ENCODE results near the gene TNS4. TPM values are rescaled to one million over a fixed set of nuclear protein-coding genes. Genes with fewer than 3 reads are reported as not detected.

Gene TNS4
- total and polyA plus RNA-seq, 3 donors from 2014 or later = 0.09 to 0.16 (median 0.12) TPM

DNA sequence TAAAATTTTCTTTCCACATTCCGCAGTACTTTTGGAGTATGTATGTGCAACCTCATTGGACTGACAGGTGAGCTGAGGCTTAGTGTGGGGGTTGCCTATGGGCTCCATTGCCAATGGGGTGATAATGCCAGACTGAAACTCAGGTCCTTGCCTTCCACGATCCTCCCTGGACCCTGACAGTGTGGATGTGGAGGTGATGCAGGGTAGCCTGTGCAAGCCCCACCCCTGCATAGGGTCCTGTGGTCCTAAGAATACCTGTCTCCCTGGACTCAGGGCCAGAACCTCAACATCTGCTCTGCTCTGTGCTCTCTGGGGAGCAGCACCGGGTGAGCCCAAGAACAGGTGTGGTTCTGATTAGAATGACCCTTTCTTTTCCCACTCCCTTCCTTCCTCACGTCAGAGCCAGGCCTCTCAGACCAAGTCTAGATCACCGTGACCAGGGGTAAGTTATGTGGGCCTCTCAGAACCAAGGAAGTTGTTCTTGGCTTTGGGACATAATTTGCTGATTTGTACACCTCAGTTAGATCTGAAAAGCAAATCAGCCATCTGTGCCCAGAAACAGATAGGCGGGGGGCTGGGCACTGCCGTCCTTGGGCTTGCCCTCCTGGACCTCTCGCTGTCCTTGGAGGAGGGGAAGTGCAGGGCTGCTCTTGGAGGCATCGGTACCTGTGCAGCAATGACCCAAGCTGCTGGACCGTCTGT, 8.4 kb upstream of the TNS4 start:
- Histone ChIP-seq H3K27ac (no peak overlapping the region), H3K4me3 (no peak overlapping the region), H3K9me3 (no peaks in the 10 kb centered on the region), H3K27me3 (no peaks in the 10 kb centered on the region), H3K36me3 (ENCODE audit: low read depth, missing control alignments) (no peaks in the 10 kb centered on the region), H3K4me1 (no peaks in the 10 kb centered on the region)
- 83 to 90% methylated on average over 4 to 10 of the region's 10 CpGs for WGBS, 2 donors
- TF ChIP-seq POLR2A (IDR thresholded peaks at IDR 0.05) = no peak
- intact Hi-C loops (cut with DNase I; ENCODE audit: low total_unique reads) = no loop called here
- DNase-seq = no peak

DNA sequence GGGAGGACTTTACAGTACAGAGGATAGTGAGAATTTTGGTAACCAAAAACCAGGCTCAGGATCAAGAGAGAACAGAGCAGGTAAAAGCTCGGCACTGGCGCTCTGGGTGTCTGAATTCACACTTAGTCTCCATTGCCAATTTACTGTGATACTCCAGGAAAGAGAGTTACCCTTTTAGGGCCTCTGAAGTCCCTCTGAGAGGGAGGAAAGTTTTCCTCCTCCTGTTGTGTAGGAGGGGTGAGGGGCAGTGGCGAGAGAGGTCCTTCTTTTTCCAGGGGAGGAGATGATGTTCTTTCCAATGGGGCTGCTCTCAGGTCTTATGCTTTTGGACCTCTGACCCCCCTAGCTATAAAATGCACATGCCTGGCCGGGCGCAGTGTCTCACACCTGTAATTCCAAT, 5.4 kb upstream of the TNS4 start:
- no peak for DNase-seq
- H3K4me1 ChIP-seq = no peaks in the 10 kb centered on the region
- no peaks in the 10 kb centered on the region for H3K9me3 ChIP-seq
- H3K27me3 ChIP-seq = no peaks in the 10 kb centered on the region
- intact Hi-C loops (cut with DNase I; ENCODE audit: low total_unique reads) = no loop called here
- no peaks in the 10 kb centered on the region for H3K36me3 ChIP-seq (ENCODE audit: low read depth, missing control alignments)
- no peak overlapping the region for H3K27ac ChIP-seq
- 68 to 83% methylated on average over 5 of the region's 5 CpGs for whole genome bisulfite sequencing, 2 donors
- TF ChIP-seq CTCF (IDR thresholded peaks at IDR 0.05) (no peak), POLR2A (IDR thresholded peaks at IDR 0.05) (no peak)
- no peak overlapping the region for H3K4me3 ChIP-seq

GRCh38 chr17:40503154-40503553, 1.7 kb upstream of the TNS4 start:
- Histone ChIP-seq H3K27me3 (no peaks in the 10 kb centered on the region), H3K9me3 (no peaks in the 10 kb centered on the region), H3K36me3 (ENCODE audit: low read depth, missing control alignments) (no peaks in the 10 kb centered on the region), H3K4me3 (no peak overlapping the region), H3K4me1 (peaks cover 4% of the 10 kb centered on the region), H3K27ac (no peak overlapping the region)
- DNase-seq = no peak
- intact Hi-C loops (cut with DNase I; ENCODE audit: low total_unique reads) = no loop called here
- WGBS, 2 donors = 100% methylated on average over 2 of the region's 2 CpGs
- TF ChIP-seq CTCF (IDR thresholded peaks at IDR 0.05) (no peak), POLR2A (IDR thresholded peaks at IDR 0.05) (no peak)

GRCh38 chr17:40502716-40503115, 1.3 kb upstream of the TNS4 start:
- Histone ChIP-seq H3K27ac (no peak overlapping the region), H3K27me3 (no peaks in the 10 kb centered on the region), H3K9me3 (no peaks in the 10 kb centered on the region), H3K4me1 (peaks cover 4% of the 10 kb centered on the region), H3K4me3 (no peak overlapping the region), H3K36me3 (ENCODE audit: low read depth, missing control alignments) (no peaks in the 10 kb centered on the region)
- TF ChIP-seq POLR2A (IDR thresholded peaks at IDR 0.05) (no peak), CTCF (IDR thresholded peaks at IDR 0.05) (no peak)
- DNase-seq = no peak
- WGBS, 2 donors = 95% methylated on average over 5 of the region's 5 CpGs; no CpG with 5 or more reads in 1 of the 2 donors
- intact Hi-C loops (cut with DNase I; ENCODE audit: low total_unique reads) = no loop called here

DNA sequence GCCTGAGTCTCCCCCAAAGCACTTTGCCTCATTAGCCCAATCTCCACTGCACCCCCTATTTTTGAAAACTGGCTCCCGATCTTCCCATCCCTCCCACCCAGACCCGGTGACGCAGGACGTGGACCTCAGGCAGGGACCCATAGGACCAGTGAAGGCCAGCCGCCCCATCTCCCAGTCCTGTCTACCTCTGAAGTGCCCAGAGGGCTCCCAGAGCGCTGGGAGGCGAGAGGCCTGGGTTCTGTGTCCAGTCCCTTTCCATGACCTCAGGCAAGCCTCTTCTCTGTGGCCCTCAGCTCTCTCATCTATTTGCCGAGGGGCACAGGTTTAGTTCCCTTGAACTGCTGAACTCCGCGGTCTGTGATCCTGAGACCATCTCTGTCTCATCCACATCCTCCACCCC, 714 bp downstream of the TNS4 start:
- Histone ChIP-seq H3K27me3 (no peaks in the 10 kb centered on the region), H3K27ac (no peak overlapping the region), H3K4me3 (no peak overlapping the region), H3K9me3 (no peaks in the 10 kb centered on the region), H3K36me3 (ENCODE audit: low read depth, missing control alignments) (no peaks in the 10 kb centered on the region), H3K4me1 (peaks cover 4% of the 10 kb centered on the region)
- DNase-seq = no peak
- WGBS, 2 donors = 93% methylated on average over 10 of the region's 10 CpGs
- TF ChIP-seq POLR2A (IDR thresholded peaks at IDR 0.05) = no peak
- no peak for TF ChIP-seq CTCF (IDR thresholded peaks at IDR 0.05)
- intact Hi-C loops (cut with DNase I; ENCODE audit: low total_unique reads) = no loop called here
